GM12872 (cell line): ENCODE measurements around the gene CLEC4E.

Source experiments
- TF ChIP-seq, protein P1 (sequence below): IDR thresholded peaks from 3 replicates; pipeline ENCODE4 v1.5.1; 2011; ENCODE audit warnings: low read depth, mild to moderate bottlenecking, low read length, moderate library complexity; ENCODE audit not compliant: insufficient read depth

The CLEC4E gene

DNA sequence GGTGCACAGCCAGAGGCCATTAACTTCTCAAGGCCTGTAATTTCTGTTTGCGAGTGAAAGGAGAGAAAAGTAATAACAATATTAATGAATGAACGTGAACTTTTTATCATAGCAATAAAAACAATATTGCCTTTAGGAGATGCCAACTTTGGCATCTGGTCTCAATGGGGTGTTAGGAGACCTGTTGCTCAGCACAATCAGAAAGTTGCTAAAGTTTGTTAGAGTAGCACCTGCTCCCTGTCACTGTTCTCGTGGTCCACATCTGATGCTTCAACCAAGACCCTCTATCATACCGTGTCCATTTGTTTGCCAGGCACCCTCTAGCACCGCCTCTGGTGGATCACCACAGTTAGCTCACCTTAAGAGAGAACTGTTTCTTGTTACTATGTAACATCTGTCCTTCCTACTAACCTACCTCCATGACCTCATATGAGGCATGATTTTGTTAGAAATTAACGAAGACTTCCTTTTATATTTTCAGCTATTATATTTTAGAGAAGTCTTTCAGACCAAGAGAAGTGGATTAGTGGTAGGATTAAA is 12.5 kb upstream of the CLEC4E start:
- TF ChIP-seq, protein P1, sequence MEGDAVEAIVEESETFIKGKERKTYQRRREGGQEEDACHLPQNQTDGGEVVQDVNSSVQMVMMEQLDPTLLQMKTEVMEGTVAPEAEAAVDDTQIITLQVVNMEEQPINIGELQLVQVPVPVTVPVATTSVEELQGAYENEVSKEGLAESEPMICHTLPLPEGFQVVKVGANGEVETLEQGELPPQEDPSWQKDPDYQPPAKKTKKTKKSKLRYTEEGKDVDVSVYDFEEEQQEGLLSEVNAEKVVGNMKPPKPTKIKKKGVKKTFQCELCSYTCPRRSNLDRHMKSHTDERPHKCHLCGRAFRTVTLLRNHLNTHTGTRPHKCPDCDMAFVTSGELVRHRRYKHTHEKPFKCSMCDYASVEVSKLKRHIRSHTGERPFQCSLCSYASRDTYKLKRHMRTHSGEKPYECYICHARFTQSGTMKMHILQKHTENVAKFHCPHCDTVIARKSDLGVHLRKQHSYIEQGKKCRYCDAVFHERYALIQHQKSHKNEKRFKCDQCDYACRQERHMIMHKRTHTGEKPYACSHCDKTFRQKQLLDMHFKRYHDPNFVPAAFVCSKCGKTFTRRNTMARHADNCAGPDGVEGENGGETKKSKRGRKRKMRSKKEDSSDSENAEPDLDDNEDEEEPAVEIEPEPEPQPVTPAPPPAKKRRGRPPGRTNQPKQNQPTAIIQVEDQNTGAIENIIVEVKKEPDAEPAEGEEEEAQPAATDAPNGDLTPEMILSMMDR, result peak; percentile 27; the same call in 1 of the 3 replicates

DNA sequence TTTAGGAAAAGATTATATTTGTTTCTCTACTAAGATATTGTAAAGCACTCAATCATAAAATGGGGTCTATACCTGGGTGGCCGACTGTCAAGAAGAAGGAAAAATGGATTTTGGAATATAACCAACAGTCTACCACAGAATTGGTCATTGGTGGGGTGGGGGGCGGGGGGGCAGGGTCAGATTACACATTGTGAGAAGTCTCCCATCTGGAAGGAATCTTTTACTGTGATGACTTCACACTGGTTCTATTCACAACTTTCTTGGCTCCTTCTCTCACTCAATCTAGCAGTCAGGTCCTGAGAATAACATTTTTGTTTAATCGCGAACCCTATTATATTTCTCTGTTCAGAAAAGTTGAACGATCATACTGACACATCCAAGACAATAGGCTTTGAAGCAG is 8.7 kb upstream of the CLEC4E start:
- TF ChIP-seq, protein P1, result no peak

DNA sequence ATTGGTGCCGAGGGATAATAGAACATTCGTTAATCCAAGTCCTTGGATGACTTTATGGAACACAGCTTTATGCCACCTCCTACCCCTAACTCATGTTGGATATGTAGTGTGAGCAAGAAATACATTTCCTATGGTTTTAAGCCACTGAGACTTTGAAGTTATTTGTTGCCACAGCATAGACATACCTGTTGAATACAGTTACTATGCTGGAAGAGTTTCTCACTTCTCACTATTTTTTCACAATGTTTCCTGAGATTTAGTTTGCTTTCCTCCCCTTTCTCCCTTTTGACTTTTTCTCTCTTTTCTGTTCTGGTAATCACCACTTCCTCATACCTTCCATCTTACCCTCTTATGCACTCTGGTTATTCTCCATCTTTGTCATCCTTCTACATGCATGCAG is 7.5 kb upstream of the CLEC4E start:
- TF ChIP-seq, protein P1, result no peak

DNA sequence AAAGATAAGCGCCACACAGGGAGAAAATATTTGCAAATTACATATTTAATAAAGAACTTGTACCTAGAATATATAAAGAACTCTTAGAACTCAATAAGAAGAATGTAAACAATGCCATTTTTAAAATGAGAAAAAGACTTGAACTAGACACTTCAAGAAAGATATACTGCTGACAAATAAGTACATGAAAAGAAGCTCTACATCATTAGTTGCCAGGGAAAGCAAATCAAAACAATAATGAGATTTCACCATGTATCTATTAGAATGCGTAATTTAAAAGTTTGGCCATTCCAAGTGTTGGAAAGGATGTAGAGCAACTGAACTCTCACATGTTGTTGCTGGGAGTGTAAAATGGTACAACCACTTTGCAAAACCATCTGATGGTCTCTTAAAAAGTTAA is 6.9 kb upstream of the CLEC4E start:
- TF ChIP-seq, protein P1, result no peak

DNA sequence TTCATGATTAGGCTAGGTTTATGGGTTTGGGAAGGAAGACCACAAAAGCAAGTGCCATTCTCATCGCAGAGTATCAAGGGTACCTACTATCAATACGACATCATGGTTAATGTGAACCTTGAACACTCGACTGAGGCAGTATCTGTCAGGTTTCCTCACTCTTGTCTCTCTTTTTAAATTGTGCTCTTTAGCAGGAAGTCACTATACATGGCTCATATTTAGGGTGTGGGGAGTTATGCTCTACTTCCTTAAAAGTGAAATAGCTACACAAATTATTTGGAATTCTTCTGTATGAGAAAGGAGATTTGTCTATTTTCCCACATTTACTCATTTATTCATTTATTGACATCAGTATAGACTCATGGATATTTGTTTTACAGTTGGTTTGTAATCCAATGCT is 5.9 kb upstream of the CLEC4E start:
- TF ChIP-seq, protein P1, result no peak

DNA sequence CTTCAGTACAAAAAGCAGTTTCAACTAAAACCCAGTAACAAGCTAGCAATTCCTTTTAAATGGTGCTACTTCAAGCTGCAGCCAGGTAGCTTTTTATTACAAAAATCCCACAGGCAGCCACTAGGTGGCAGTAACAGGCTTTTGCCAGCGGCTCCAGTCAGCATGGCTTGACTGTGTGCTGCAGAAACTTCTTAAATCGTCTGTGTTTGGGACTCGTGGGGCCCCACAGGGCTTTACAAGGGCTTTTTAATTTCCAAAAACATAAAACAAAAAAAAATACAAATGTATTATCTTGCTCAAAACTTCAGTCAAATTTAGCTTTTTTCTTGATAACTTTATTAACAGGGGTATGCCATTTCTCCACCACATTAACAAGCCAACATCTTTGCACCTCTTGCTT is 3.6 kb upstream of the CLEC4E start:
- TF ChIP-seq, protein P1, result peak; percentile 87

DNA sequence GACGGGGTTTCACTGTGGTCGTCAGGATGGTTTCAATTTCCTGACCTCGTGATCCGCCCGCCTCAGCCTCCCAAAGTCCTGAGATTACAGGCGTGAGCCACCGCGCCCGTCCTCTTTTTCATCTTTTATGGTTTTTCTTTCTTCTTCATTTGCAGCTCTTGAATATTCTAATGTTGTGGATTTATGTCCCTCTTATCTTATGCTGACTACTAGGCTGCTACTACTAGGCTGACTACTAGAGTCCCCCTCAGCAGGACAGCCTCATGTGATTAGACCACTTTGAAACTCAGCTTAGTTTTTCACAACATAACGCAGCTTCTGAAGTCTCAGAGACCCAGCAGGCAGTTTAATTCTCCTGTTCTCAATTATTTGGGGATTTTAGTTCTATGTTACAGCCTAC is 857 bp upstream of the CLEC4E start:
- TF ChIP-seq, protein P1, result no peak
